Measurements from ENCODE around the gene TSHZ1.

Gene TSHZ1

GRCh38 chr18:75257605-75258004, 47.0 kb downstream of the TSHZ1 start:
- TF ChIP-seq PKNOX1 (IDR thresholded peaks at IDR 0.05) = no peak
- TF ChIP-seq SP1 (IDR thresholded peaks at IDR 0.05) = no peak
- TF ChIP-seq TARDBP (IDR thresholded peaks at IDR 0.05) = no peak
- no peak for TF ChIP-seq HDGF (IDR thresholded peaks at IDR 0.05; ENCODE audit: borderline replicate concordance)
- TF ChIP-seq L3MBTL2 (conservative IDR thresholded peaks at IDR 0.05) = no peak
- no peak for TF ChIP-seq LEF1 (IDR thresholded peaks at IDR 0.05; ENCODE audit: borderline replicate concordance)
- no peak for TF ChIP-seq ARNT (IDR thresholded peaks at IDR 0.05)
- TF ChIP-seq FOXK2 (IDR thresholded peaks at IDR 0.05) = no peak
- TF ChIP-seq NFRKB (IDR thresholded peaks at IDR 0.05) = no peak
- no peak for TF ChIP-seq CTBP1 (IDR thresholded peaks at IDR 0.05; ENCODE audit: borderline replicate concordance)
- TF ChIP-seq FOXM1 (IDR thresholded peaks at IDR 0.05; ENCODE audit: borderline replicate concordance) = no peak
- no peak for TF ChIP-seq BHLHE40 (IDR thresholded peaks at IDR 0.05; ENCODE audit: borderline replicate concordance)
- no peak for TF ChIP-seq FOXA1 (IDR thresholded peaks at IDR 0.05)
- TF ChIP-seq ELF4 (IDR thresholded peaks at IDR 0.05) = no peak
- no peak for TF ChIP-seq SUZ12 (IDR thresholded peaks at IDR 0.05)
- DNase-seq (ENCODE audit: extremely low spot score) = no peak
- ChIA-PET POLR2A (no interaction called here), CTCF (no interaction called here)

- POLR2A ChIA-PET = interaction anchor here (1.0 kb wide), 1 partner anchor 47 kb away, joined by 3 read pairs; no protein-coding TSS in a partner anchor
- no peak for DNase-seq (ENCODE audit: extremely low spot score)
- TF ChIP-seq PKNOX1 (IDR thresholded peaks at IDR 0.05) (no peak), FOXA1 (IDR thresholded peaks at IDR 0.05) (no peak), TARDBP (IDR thresholded peaks at IDR 0.05) (no peak), LEF1 (IDR thresholded peaks at IDR 0.05; ENCODE audit: borderline replicate concordance) (no peak), ARNT (IDR thresholded peaks at IDR 0.05) (no peak), HDGF (IDR thresholded peaks at IDR 0.05; ENCODE audit: borderline replicate concordance) (no peak), SP1 (IDR thresholded peaks at IDR 0.05) (no peak), FOXM1 (IDR thresholded peaks at IDR 0.05; ENCODE audit: borderline replicate concordance) (no peak), CTBP1 (IDR thresholded peaks at IDR 0.05; ENCODE audit: borderline replicate concordance) (no peak), NFRKB (IDR thresholded peaks at IDR 0.05) (no peak)
- CTCF ChIA-PET = no interaction called here
These were observed 51.0 kb downstream of the TSHZ1 start for GRCh38 chr18:75261430-75262223.

GRCh38 chr18:75262511-75262910, 51.9 kb downstream of the TSHZ1 start:
- ChIA-PET POLR2A (no interaction called here), CTCF (no interaction called here)
- no peak for DNase-seq (ENCODE audit: extremely low spot score)
- TF ChIP-seq SUZ12 (IDR thresholded peaks at IDR 0.05) (no peak), TARDBP (IDR thresholded peaks at IDR 0.05) (no peak), LEF1 (IDR thresholded peaks at IDR 0.05; ENCODE audit: borderline replicate concordance) (no peak), CTBP1 (IDR thresholded peaks at IDR 0.05; ENCODE audit: borderline replicate concordance) (no peak), NFRKB (IDR thresholded peaks at IDR 0.05) (no peak), PKNOX1 (IDR thresholded peaks at IDR 0.05) (no peak), FOXK2 (IDR thresholded peaks at IDR 0.05) (no peak), ELF4 (IDR thresholded peaks at IDR 0.05) (no peak), HDGF (IDR thresholded peaks at IDR 0.05; ENCODE audit: borderline replicate concordance) (no peak), BHLHE40 (IDR thresholded peaks at IDR 0.05; ENCODE audit: borderline replicate concordance) (no peak), SP1 (IDR thresholded peaks at IDR 0.05) (no peak), FOXA1 (IDR thresholded peaks at IDR 0.05) (no peak), L3MBTL2 (conservative IDR thresholded peaks at IDR 0.05) (no peak)

- TF ChIP-seq ZNF384 (IDR thresholded peaks at IDR 0.05) = peak; percentile 62
- no peak for TF ChIP-seq FOXA1 (IDR thresholded peaks at IDR 0.05)
- POLR2A ChIA-PET = no interaction called here
- DNase-seq (ENCODE audit: extremely low spot score) = no peak
- CTCF ChIA-PET = no interaction called here
These were observed 53.6 kb downstream of the TSHZ1 start for GRCh38 chr18:75264195-75264594.

GRCh38 chr18:75264926-75265597, 54.5 kb downstream of the TSHZ1 start:
- DNase-seq (ENCODE audit: extremely low spot score) = peak; percentile 12
- POLR2A ChIA-PET = no interaction called here
- TF ChIP-seq ELF4 (IDR thresholded peaks at IDR 0.05) (no peak), PKNOX1 (IDR thresholded peaks at IDR 0.05) (peak; percentile 77)
- CTCF ChIA-PET = no interaction called here

GRCh38 chr18:75265872-75266271, 55.3 kb downstream of the TSHZ1 start:
- DNase-seq (ENCODE audit: extremely low spot score) = no peak
- ChIA-PET CTCF (interaction anchor here (0.5 kb wide), 1 partner anchor 555 kb away, joined by 3 read pairs; no protein-coding TSS in a partner anchor), POLR2A (no interaction called here)
- TF ChIP-seq L3MBTL2 (conservative IDR thresholded peaks at IDR 0.05) = no peak
- TF ChIP-seq TARDBP (IDR thresholded peaks at IDR 0.05) = no peak
- no peak for TF ChIP-seq BHLHE40 (IDR thresholded peaks at IDR 0.05; ENCODE audit: borderline replicate concordance)
- no peak for TF ChIP-seq FOXA1 (IDR thresholded peaks at IDR 0.05)

Data from HEK293T (cell line).